Mammary epithelial cell (primary cell): ENCODE data around the gene HS6ST2.

Experiments used
- CTCF ChIP-seq, 2 donors: IDR thresholded peaks in 1 of 2; conservative IDR thresholded peaks in 1 of 2; 2 replicates each; pipeline ENCODE4 v1.5.1; 2011 to 2012; ENCODE audit warnings: inconsistent platforms in 2 of 2, low read length in 2 of 2, mild to moderate bottlenecking in 2 of 2, control low read depth in 1 of 2, low read depth in 1 of 2; ENCODE audit not compliant: insufficient read depth in 1 of 2; ENCODE audit errors: extremely low read depth in 1 of 2
- EZH2 ChIP-seq: IDR thresholded peaks from 2 replicates; pipeline ENCODE4 v1.6.1; 2012; ENCODE audit warnings: low read length, inconsistent platforms, borderline replicate concordance

- TF ChIP-seq CTCF (conservative IDR thresholded peaks at IDR 0.05 in 1 of 2, IDR thresholded peaks at IDR 0.05 in 1 of 2; ENCODE audit: extremely low read depth in 1 of 2, insufficient read depth in 1 of 2, low read depth in 1 of 2, low read length in 2 of 2), result no peak
- no peak for TF ChIP-seq EZH2
These were observed 373.5 kb downstream of the HS6ST2 start for GRCh38 chrX:132584936-132585335.
